K562 (cell line): ENCODE results near the gene NUDT2.

ENCODE experiments used
- ELF1 ChIP-seq: fragments of 200-800 bp; sonication (Bioruptor generic); IDR thresholded peaks from 2 replicates; pipeline ENCODE4 v1.6.1; 2016; ENCODE audit warnings: missing genetic modification characterization, missing compliant biosample characterization
- EZH2 ChIP-seq: IDR thresholded peaks from 2 replicates; pipeline ENCODE4 v1.6.1; 2012; ENCODE audit warnings: low read depth, mild to moderate bottlenecking, inconsistent platforms, low read length, borderline replicate concordance
- HMG20B ChIP-seq: fragments of 250-450 bp; sonication (Bioruptor Pico); IDR thresholded peaks from 2 replicates; pipeline ENCODE4 v1.5.0; 2021; ENCODE audit warnings: mild to moderate bottlenecking
- POLR2AphosphoS5 ChIP-seq: IDR thresholded peaks from 2 replicates; pipeline ENCODE4 v1.6.1; 2011; ENCODE audit warnings: mild to moderate bottlenecking, low read depth, low read length, moderate library complexity; ENCODE audit not compliant: control insufficient read depth, insufficient read depth
- TAF15 ChIP-seq: fragments of 200-400 bp; formaldehyde crosslinking; IDR thresholded peaks from 2 replicates; pipeline ENCODE4 v1.6.1; 2017; ENCODE audit warnings: mild to moderate bottlenecking, low read depth, low read length, moderate library complexity
- TCF7L2 ChIP-seq: fragments of 150-350 bp; IDR thresholded peaks from 2 replicates; pipeline ENCODE4 v1.6.1; 2016; ENCODE audit warnings: low read depth, mild to moderate bottlenecking, low read length, moderate library complexity
- ZNF224 ChIP-seq: sonication (generic); formaldehyde crosslinking; IDR thresholded peaks from 2 replicates; pipeline ENCODE4 v1.8.0; 2022; ENCODE audit warnings: mild to moderate bottlenecking, missing genetic modification reagents
- TF ChIP-seq, protein P1 (sequence below): fragments of 250-450 bp; sonication (Bioruptor Pico); IDR thresholded peaks from 2 replicates; pipeline ENCODE4 v1.5.0; 2020; ENCODE audit warnings: mild to moderate bottlenecking, borderline replicate concordance
- TF ChIP-seq, protein P2 (sequence below), 3 experiments: IDR thresholded peaks in 2 of 3; conservative IDR thresholded peaks in 1 of 3; 2 replicates each; pipeline ENCODE4 v1.5.1; 2011 to 2012; ENCODE audit warnings: low read length in 3 of 3, mild to moderate bottlenecking in 3 of 3, control low read depth in 2 of 3, improper control_type of control experiment in 1 of 3, inconsistent platforms in 1 of 3, low read depth in 1 of 3, mixed read lengths in 1 of 3, moderate library complexity in 1 of 3; ENCODE audit not compliant: insufficient read depth in 2 of 3
- TF ChIP-seq, protein P3 (sequence below): sonication (generic); formaldehyde crosslinking; IDR thresholded peaks from 2 replicates; pipeline ENCODE4 v1.8.0; 2022; ENCODE audit warnings: mild to moderate bottlenecking, missing genetic modification reagents

DNA sequence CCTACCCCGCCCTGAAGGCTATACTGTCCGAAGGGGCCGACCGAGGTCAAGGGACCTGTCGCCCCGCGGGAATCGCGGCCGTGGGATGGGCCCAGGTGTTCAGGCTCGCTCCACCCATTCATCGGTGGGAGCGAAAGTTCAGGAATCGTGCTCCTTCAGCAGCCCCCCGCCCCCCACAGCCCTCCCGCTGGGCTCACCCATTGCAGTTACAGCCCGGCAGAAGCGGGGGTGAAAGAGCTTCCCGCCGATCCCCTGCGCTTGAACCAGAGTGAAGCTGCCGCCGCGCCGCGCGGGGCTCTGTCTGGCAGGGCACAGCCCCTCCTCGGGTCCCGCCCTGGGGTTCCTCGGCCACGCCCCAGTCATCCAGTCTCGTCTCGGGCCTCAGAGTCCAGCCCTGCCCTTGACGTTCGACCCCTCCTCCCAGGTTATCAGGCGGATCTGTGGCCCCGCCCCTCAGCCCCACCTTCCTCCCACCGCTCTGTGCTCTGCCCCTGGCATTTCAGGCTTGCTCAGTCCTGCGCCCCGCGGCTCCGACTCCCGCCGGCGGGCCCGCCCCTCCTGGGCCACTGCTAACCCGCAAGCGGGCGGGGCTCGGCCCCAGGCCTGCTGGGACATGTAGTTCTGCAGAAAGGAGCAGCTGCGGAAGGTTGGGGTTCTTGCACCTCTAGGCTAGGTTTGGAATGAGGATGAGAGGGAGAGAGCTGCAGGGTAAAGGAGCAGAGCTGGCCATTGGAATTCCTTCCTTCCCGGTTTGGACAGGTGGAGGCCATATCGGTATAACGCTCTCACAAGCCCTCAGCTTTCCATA, 47.4 kb downstream of the NUDT2 start, which contains the start of gene MYORG:
- TF ChIP-seq ZNF224 (CRISPR knock-in tag) (no peak), TCF7L2 (no peak), ELF1 (tag) (no peak), HMG20B (CRISPR knock-in tag) (no peak), EZH2 (no peak), POLR2AphosphoS5 (no peak), TAF15 (no peak)
- TF ChIP-seq, protein P1, sequence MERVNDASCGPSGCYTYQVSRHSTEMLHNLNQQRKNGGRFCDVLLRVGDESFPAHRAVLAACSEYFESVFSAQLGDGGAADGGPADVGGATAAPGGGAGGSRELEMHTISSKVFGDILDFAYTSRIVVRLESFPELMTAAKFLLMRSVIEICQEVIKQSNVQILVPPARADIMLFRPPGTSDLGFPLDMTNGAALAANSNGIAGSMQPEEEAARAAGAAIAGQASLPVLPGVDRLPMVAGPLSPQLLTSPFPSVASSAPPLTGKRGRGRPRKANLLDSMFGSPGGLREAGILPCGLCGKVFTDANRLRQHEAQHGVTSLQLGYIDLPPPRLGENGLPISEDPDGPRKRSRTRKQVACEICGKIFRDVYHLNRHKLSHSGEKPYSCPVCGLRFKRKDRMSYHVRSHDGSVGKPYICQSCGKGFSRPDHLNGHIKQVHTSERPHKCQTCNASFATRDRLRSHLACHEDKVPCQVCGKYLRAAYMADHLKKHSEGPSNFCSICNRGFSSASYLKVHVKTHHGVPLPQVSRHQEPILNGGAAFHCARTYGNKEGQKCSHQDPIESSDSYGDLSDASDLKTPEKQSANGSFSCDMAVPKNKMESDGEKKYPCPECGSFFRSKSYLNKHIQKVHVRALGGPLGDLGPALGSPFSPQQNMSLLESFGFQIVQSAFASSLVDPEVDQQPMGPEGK (CRISPR knock-in tag) = no peak
- TF ChIP-seq, protein P2, sequence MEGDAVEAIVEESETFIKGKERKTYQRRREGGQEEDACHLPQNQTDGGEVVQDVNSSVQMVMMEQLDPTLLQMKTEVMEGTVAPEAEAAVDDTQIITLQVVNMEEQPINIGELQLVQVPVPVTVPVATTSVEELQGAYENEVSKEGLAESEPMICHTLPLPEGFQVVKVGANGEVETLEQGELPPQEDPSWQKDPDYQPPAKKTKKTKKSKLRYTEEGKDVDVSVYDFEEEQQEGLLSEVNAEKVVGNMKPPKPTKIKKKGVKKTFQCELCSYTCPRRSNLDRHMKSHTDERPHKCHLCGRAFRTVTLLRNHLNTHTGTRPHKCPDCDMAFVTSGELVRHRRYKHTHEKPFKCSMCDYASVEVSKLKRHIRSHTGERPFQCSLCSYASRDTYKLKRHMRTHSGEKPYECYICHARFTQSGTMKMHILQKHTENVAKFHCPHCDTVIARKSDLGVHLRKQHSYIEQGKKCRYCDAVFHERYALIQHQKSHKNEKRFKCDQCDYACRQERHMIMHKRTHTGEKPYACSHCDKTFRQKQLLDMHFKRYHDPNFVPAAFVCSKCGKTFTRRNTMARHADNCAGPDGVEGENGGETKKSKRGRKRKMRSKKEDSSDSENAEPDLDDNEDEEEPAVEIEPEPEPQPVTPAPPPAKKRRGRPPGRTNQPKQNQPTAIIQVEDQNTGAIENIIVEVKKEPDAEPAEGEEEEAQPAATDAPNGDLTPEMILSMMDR (IDR thresholded peaks at IDR 0.05 in 2 of 3, conservative IDR thresholded peaks at IDR 0.05 in 1 of 3; ENCODE audit: insufficient read depth in 2 of 3, low read depth in 1 of 3, low read length in 3 of 3) = no peak
- TF ChIP-seq, protein P3, sequence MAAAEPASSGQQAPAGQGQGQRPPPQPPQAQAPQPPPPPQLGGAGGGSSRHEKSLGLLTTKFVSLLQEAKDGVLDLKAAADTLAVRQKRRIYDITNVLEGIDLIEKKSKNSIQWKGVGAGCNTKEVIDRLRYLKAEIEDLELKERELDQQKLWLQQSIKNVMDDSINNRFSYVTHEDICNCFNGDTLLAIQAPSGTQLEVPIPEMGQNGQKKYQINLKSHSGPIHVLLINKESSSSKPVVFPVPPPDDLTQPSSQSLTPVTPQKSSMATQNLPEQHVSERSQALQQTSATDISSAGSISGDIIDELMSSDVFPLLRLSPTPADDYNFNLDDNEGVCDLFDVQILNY (CRISPR knock-in tag) = no peak
